ENCODE results near the gene SPPL3.
A peak's percentile ranks its signal among the peaks of the same experiment; 100 is the strongest.

Gene SPPL3

GRCh38 chr12:120844297-120844696 is 59.9 kb downstream of the SPPL3 start:
- peaks cover 15% of the 10 kb centered on the region; the same call in 1 of the 2 replicates for H3K79me2 ChIP-seq (ENCODE audit: insufficient read depth, low read depth)
- TF ChIP-seq CTCF (conservative IDR thresholded peaks at IDR 0.05; ENCODE audit: low read depth, low read length): no peak
- H2AFZ ChIP-seq (ENCODE audit: low read depth): no peak overlapping the region
- no peak overlapping the region for H3K9ac ChIP-seq
- H3K4me2 ChIP-seq: no peak overlapping the region
- H3K27ac ChIP-seq: no peak overlapping the region
- H3K4me3 ChIP-seq (IDR thresholded peaks at IDR 0.05; ENCODE audit: insufficient read depth, low read depth, low read length): no peak overlapping the region
- no peaks in the 10 kb centered on the region for H4K20me1 ChIP-seq (ENCODE audit: insufficient read depth)
- H3K4me1 ChIP-seq (ENCODE audit: low read depth, poor library complexity, severe bottlenecking): peaks cover 61% of the 10 kb centered on the region
- H3K36me3 ChIP-seq (ENCODE audit: insufficient read depth): no peaks in the 10 kb centered on the region
- no peaks in the 10 kb centered on the region for H3K27me3 ChIP-seq (ENCODE audit: insufficient read depth, low read depth)

GRCh38 chr12:120843472-120843871 is 60.7 kb downstream of the SPPL3 start:
- Histone ChIP-seq H4K20me1 (ENCODE audit: insufficient read depth) (no peaks in the 10 kb centered on the region), H3K27ac (no peak overlapping the region), H3K9ac (no peak overlapping the region), H3K4me2 (no peak overlapping the region), H3K79me2 (ENCODE audit: insufficient read depth, low read depth) (peaks cover 15% of the 10 kb centered on the region; the same call in 1 of the 2 replicates), H3K4me3 (IDR thresholded peaks at IDR 0.05; ENCODE audit: insufficient read depth, low read depth, low read length) (no peak overlapping the region), H2AFZ (ENCODE audit: low read depth) (no peak overlapping the region), H3K36me3 (ENCODE audit: insufficient read depth) (no peaks in the 10 kb centered on the region), H3K4me1 (ENCODE audit: low read depth, poor library complexity, severe bottlenecking) (peaks cover 54% of the 10 kb centered on the region), H3K27me3 (ENCODE audit: insufficient read depth, low read depth) (no peaks in the 10 kb centered on the region)
- TF ChIP-seq CTCF (conservative IDR thresholded peaks at IDR 0.05; ENCODE audit: low read depth, low read length): no peak

- Histone ChIP-seq H3K4me1 (ENCODE audit: low read depth, poor library complexity, severe bottlenecking) (peaks cover 45% of the 10 kb centered on the region), H3K4me2 (no peak overlapping the region), H2AFZ (ENCODE audit: low read depth) (no peak overlapping the region), H3K4me3 (IDR thresholded peaks at IDR 0.05; ENCODE audit: insufficient read depth, low read depth, low read length) (no peak overlapping the region), H4K20me1 (ENCODE audit: insufficient read depth) (no peaks in the 10 kb centered on the region), H3K9ac (no peak overlapping the region), H3K79me2 (ENCODE audit: insufficient read depth, low read depth) (peaks cover 15% of the 10 kb centered on the region; the same call in 1 of the 2 replicates), H3K27ac (no peak overlapping the region), H3K27me3 (ENCODE audit: insufficient read depth, low read depth) (no peaks in the 10 kb centered on the region), H3K36me3 (ENCODE audit: insufficient read depth) (no peaks in the 10 kb centered on the region)
- TF ChIP-seq CTCF (conservative IDR thresholded peaks at IDR 0.05; ENCODE audit: low read depth, low read length): no peak
These were observed 61.6 kb downstream of the SPPL3 start for GRCh38 chr12:120842595-120842994.

- no peaks in the 10 kb centered on the region for H3K36me3 ChIP-seq (ENCODE audit: insufficient read depth)
- no peak overlapping the region for H3K27ac ChIP-seq
- peaks cover 39% of the 10 kb centered on the region for H3K4me1 ChIP-seq (ENCODE audit: low read depth, poor library complexity, severe bottlenecking)
- H3K9ac ChIP-seq: no peak overlapping the region
- no peak overlapping the region for H2AFZ ChIP-seq (ENCODE audit: low read depth)
- H3K4me2 ChIP-seq: peak overlapping the region; percentile 29; the same call in 1 of the 2 replicates
- no peak overlapping the region for H3K4me3 ChIP-seq (IDR thresholded peaks at IDR 0.05; ENCODE audit: insufficient read depth, low read depth, low read length)
- H3K27me3 ChIP-seq (ENCODE audit: insufficient read depth, low read depth): no peaks in the 10 kb centered on the region
- no peaks in the 10 kb centered on the region for H4K20me1 ChIP-seq (ENCODE audit: insufficient read depth)
- no peak for TF ChIP-seq CTCF (conservative IDR thresholded peaks at IDR 0.05; ENCODE audit: low read depth, low read length)
- peaks cover 11% of the 10 kb centered on the region; the same call in 1 of the 2 replicates for H3K79me2 ChIP-seq (ENCODE audit: insufficient read depth, low read depth)
These were observed 62.6 kb downstream of the SPPL3 start for GRCh38 chr12:120841525-120841924.
